A673 (cell line): ENCODE measurements around the gene TMEM213. TPM values are rescaled to one million over a fixed set of nuclear protein-coding genes. Genes with fewer than 3 reads are reported as not detected.
A peak's percentile ranks its signal among the peaks of the same experiment; 100 is the strongest.

Experiments used
- BruUV-seq: library from RNA; stranded (reverse); fragments of 400-500 nt; replicated peaks from 2 replicates; lab custom pipeline; 2021; lab: Mats Ljungman, UMichigan
- CTCF ChIA-PET: fragments of 300-600 bp; sonication (Branson Sonifier 250); formaldehyde crosslinking; loops from one replicate; lab custom pipeline; 2022; ENCODE audit warnings: antibody characterized with exemption; lab: Charles Lee
- POLR2A ChIA-PET: fragments of 300-600 bp; sonication (Branson Sonifier 250); formaldehyde crosslinking; loops from one replicate; lab custom pipeline; 2022; ENCODE audit warnings: antibody characterized with exemption; ENCODE audit not compliant: low non-redundant PET; lab: Charles Lee
- DNase-seq: peaks from one replicate; pipeline ENCODE4 v3.0.0-alpha.2; 2015; ENCODE audit warnings: low spot score
- H3K27ac ChIP-seq: fragments of 200-600 bp; sonication (generic); 2 replicates; pipeline ENCODE4 v1.5.1; 2016; ENCODE audit warnings: mixed run types, low read depth, mild to moderate bottlenecking, mixed read lengths, antibody characterized with exemption, low read length; ENCODE audit not compliant: poor library complexity, severe bottlenecking
- H3K27me3 ChIP-seq: fragments of 200-600 bp; sonication (generic); replicated peaks from 2 replicates; pipeline ENCODE4 v1.6.1; 2017; ENCODE audit warnings: mixed run types, low read depth, mild to moderate bottlenecking, mixed read lengths, antibody characterized with exemption, low read length; ENCODE audit not compliant: insufficient read depth, poor library complexity
- H3K36me3 ChIP-seq: fragments of 200-600 bp; sonication (generic); 2 replicates; pipeline ENCODE4 v1.6.1; 2016; ENCODE audit warnings: mixed run types, mild to moderate bottlenecking, mixed read lengths, antibody characterized with exemption, low read length; ENCODE audit not compliant: insufficient read depth, poor library complexity, severe bottlenecking
- H3K4me1 ChIP-seq: fragments of 200-600 bp; sonication (generic); 2 replicates; pipeline ENCODE4 v1.6.1; 2017; ENCODE audit warnings: mixed run types, mild to moderate bottlenecking, mixed read lengths, antibody characterized with exemption, low read length; ENCODE audit not compliant: insufficient read depth, poor library complexity, severe bottlenecking
- H3K4me3 ChIP-seq: fragments of 200-600 bp; sonication (generic); 2 replicates; pipeline ENCODE4 v1.5.1; 2016; ENCODE audit warnings: low read depth, mixed run types, mild to moderate bottlenecking, mixed read lengths, low read length; ENCODE audit not compliant: poor library complexity, severe bottlenecking
- H3K9me3 ChIP-seq: fragments of 200-600 bp; sonication (generic); 2 replicates; pipeline ENCODE4 v1.6.1; 2016; ENCODE audit warnings: mixed run types, low read depth, mild to moderate bottlenecking, mixed read lengths, antibody characterized with exemption, low read length; ENCODE audit not compliant: poor library complexity, severe bottlenecking
- CTCF ChIP-seq: fragments of 300-800, 200-600 bp; sonication (generic); conservative IDR thresholded peaks from 2 replicates; pipeline ENCODE4 v1.5.1; 2017; ENCODE audit warnings: low read depth, mild to moderate bottlenecking, antibody characterized with exemption, low read length, moderate library complexity, mixed read lengths
- EZH2 ChIP-seq: fragments of 200-600 bp; sonication (generic); IDR thresholded peaks from 2 replicates; pipeline ENCODE4 v1.6.1; 2017; ENCODE audit warnings: borderline replicate concordance, low read depth, mild to moderate bottlenecking, mixed read lengths, antibody characterized with exemption, low read length; ENCODE audit not compliant: poor library complexity, severe bottlenecking
- intact Hi-C: fragments of 100-400 bp; cut with micrococcal nuclease; formaldehyde crosslinking; loops from one replicate; pipeline ENCODE4 v1.10.0; 2022; ENCODE audit not compliant: unreplicated experiment
- total RNA-seq: library from RNA; stranded (reverse); gene quantifications from 2 replicates; pipeline ENCODE4 v1.2.3, GENCODE V29; 2021

Gene TMEM213
- total RNA-seq, 1 experiment from 2014 or later, result not detected

DNA sequence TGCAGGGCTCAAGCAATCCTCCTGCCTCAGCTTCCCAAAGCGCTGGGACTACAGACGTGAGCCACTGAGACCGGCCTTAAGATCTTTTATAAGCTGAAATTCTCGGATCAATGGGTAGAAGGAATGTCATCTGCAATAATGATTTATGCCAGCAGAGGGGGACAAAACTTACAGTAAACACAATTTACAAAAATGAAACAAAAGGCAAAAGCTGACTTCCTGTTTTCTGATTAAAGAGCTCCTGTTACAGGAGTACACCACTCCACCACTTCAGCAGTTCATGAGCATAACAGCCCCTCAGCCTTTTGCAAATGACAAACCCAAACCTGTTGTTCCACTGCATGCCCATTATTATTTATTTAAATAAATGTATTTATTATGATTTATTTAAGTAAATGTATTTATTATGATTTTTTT lies 88.7 kb downstream of the TMEM213 start:
- intact Hi-C loops, result loop anchor here (2.0 to 5.0 kb wide), 2 partner anchors 91 to 188 kb away; no protein-coding TSS in a partner anchor
- CTCF ChIA-PET, result interaction anchor here (0.6 to 1.3 kb wide), 13 partner anchors 8 to 188 kb away, joined by 3 to 14 read pairs (median 4); no protein-coding TSS in a partner anchor
- Histone ChIP-seq H3K27me3 (no peaks in the 10 kb centered on the region), H3K4me1 (peaks cover 23% of the 10 kb centered on the region), H3K9me3 (no peaks in the 10 kb centered on the region), H3K27ac (no peak overlapping the region), H3K4me3 (no peak overlapping the region), H3K36me3 (no peaks in the 10 kb centered on the region)
- peak; percentile 84 for DNase-seq
- peak; percentile 74 for TF ChIP-seq CTCF
- no peak for TF ChIP-seq EZH2
- no TSS peak for BruUV-seq
- POLR2A ChIA-PET, result no interaction called here

DNA sequence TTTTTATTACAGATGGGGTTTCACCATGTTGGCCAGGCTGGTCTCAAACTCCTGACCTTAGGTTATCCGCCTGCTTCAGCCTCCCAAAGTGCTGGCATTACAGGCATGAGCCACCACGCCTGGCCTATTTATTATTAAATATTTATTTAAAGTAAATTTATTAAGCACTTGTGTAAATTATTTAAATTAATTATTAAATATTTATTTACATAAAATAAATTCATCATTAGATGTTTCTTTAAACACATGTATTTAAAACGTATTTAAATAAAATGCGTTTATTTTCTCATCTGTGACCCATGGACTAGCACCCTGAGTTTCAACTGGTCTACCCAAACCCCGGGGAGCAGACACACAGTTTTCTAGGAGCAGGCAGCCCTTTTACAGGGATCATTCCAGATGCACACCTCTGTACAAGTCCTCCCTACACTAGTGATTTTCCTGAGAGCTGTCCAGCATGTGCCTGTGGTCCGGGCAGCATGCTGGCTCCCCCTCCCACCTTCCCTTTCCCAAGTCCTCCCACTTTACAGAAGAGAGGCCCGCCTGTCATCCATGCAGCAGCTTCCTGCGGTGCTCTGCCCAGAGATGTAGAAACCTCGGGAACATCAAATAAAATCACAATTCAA lies 89.4 kb downstream of the TMEM213 start:
- POLR2A ChIA-PET, result no interaction called here
- Histone ChIP-seq H3K36me3 (no peaks in the 10 kb centered on the region), H3K27me3 (no peaks in the 10 kb centered on the region), H3K4me3 (no peak overlapping the region), H3K9me3 (no peaks in the 10 kb centered on the region), H3K4me1 (peaks cover 30% of the 10 kb centered on the region), H3K27ac (no peak overlapping the region)
- intact Hi-C loops, result loop anchor here (2.0 to 5.0 kb wide), 2 partner anchors 90 to 188 kb away; no protein-coding TSS in a partner anchor
- CTCF ChIA-PET, result interaction anchor here (0.6 to 1.3 kb wide), 13 partner anchors 9 to 188 kb away, joined by 3 to 14 read pairs (median 4); no protein-coding TSS in a partner anchor
- DNase-seq, result no peak
- no peak for TF ChIP-seq EZH2
- no peak for TF ChIP-seq CTCF
- BruUV-seq, result no TSS peak

Other genes starting within 250 kb of the TMEM213 start
- not detected in 2 replicates for gene SVOPL, start 96.6 kb upstream of the TMEM213 start, total RNA-seq
- not detected in 2 replicates for gene ATP6V0A4, start 202 bp downstream of the TMEM213 start, total RNA-seq
- 2.5 and 4.2 TPM in 2 replicates for gene KIAA1549, start 183.4 kb downstream of the TMEM213 start, total RNA-seq
- 35.3 and 36.5 TPM in 2 replicates for gene ZC3HAV1L, start 238.0 kb downstream of the TMEM213 start, total RNA-seq